CD4-positive, CD25-positive, alpha-beta regulatory T cell (primary cell): ENCODE results near the gene SDK1. TPM values are rescaled to one million over a fixed set of nuclear protein-coding genes. Genes with fewer than 3 reads are reported as not detected.

Experiments used
- ATAC-seq, 2 donors: fragments of 150-1000 bp; cut with Tn5 transposase; one replicate each; pipeline ENCODE4 v1.10.0; 2021; ENCODE audit warnings: low read depth in 2 of 2, moderate number of reproducible peaks in 2 of 2, moderate library complexity in 1 of 2
- DNase-seq, 3 donors: peaks; one replicate each; pipeline versions ENCODE4 v3.0.0 to v3.0.0-alpha.2; 2012 to 2022; ENCODE audit warnings: mixed read lengths in 1 of 3
- H3K27ac ChIP-seq: one replicate; pipeline ENCODE4 v1.7.0; 2013; ENCODE audit warnings: mild to moderate bottlenecking, low read length; ENCODE audit not compliant: insufficient read depth, poor library complexity, severe bottlenecking
- H3K27me3 ChIP-seq: one replicate; pipeline ENCODE4 v1.7.0; 2013; ENCODE audit warnings: low read length; ENCODE audit not compliant: control insufficient read depth, insufficient read depth
- H3K36me3 ChIP-seq: one replicate; pipeline ENCODE4 v1.7.0; 2013; ENCODE audit warnings: mild to moderate bottlenecking, low read length, moderate library complexity; ENCODE audit not compliant: control insufficient read depth, insufficient read depth
- H3K4me1 ChIP-seq: 2 replicates; pipeline ENCODE4 v1.7.0; 2013; ENCODE audit warnings: mild to moderate bottlenecking, low read length; ENCODE audit not compliant: insufficient read depth, control insufficient read depth, poor library complexity, severe bottlenecking
- H3K4me3 ChIP-seq: one replicate; pipeline ENCODE4 v1.7.0; 2013; ENCODE audit warnings: low read depth, mild to moderate bottlenecking, low read length, moderate library complexity
- H3K9me3 ChIP-seq, 2 experiments: 1 replicate in 1 of 2; 2 replicates in 1 of 2; pipeline ENCODE4 v1.7.0; 2013; ENCODE audit warnings: low read length in 2 of 2, mild to moderate bottlenecking in 1 of 2, moderate library complexity in 1 of 2; ENCODE audit not compliant: control insufficient read depth in 2 of 2
- H3K27ac Mint-ChIP-seq, 3 donors: one replicate each; pipeline ENCODE4 v1.8.0; 2020 to 2022; ENCODE audit warnings: mild to moderate bottlenecking in 3 of 3, mixed read lengths in 3 of 3, moderate library complexity in 2 of 3
- H3K27me3 Mint-ChIP-seq: one replicate; pipeline ENCODE4 v1.8.0; 2022; ENCODE audit warnings: mild to moderate bottlenecking, mixed read lengths
- H3K36me3 Mint-ChIP-seq: one replicate; pipeline ENCODE4 v1.8.0; 2020; ENCODE audit warnings: mixed read lengths
- H3K4me1 Mint-ChIP-seq, 4 donors: one replicate each; pipeline ENCODE4 v1.8.0; 2020 to 2022; ENCODE audit warnings: mixed read lengths in 4 of 4, mild to moderate bottlenecking in 1 of 4
- H3K4me3 Mint-ChIP-seq, 4 donors: one replicate each; pipeline ENCODE4 v1.8.0; 2020 to 2022; ENCODE audit warnings: mild to moderate bottlenecking in 4 of 4, mixed read lengths in 4 of 4, moderate library complexity in 3 of 4
- H3K9me3 Mint-ChIP-seq, 7 donors: one replicate each; pipeline ENCODE4 v1.8.0; 2020 to 2022; ENCODE audit warnings: mixed read lengths in 7 of 7, mild to moderate bottlenecking in 3 of 7, moderate library complexity in 2 of 7
- polyA plus RNA-seq, 4 donors: library from polyadenylated mRNA; unstranded; fragments of 300-500 nt; fragmentation: Illumina TruSeq; gene quantifications; one replicate each; pipeline ENCODE4 v1.2.3, GENCODE V29; 2021
- total RNA-seq: library from RNA; stranded (reverse); gene quantifications from one replicate; pipeline ENCODE4 v1.2.3, GENCODE V29; 2022

The SDK1 gene
- total and polyA plus RNA-seq, 5 donors from 2014 or later = 0.47 TPM; not detected in 4

DNA sequence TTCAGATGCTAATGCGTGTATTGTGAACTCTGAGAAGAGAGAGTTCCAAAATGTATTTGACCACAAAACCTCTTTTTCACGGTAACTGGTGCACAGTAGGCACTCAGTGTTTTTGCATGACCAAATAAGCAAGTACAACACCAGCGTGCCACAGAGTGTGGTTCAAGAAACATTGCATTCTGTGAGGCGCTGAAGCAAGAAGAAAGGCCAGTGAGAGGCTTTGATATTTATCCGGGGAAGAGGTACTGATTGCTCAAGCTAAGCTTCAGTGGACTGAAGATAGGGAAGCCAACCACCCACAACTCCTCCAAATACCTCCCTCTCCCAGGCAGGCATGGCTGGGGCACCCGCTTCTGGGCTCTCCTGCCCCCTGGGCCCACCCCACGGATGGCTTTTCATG is 611.2 kb downstream of the SDK1 start:
- no peaks in the 10 kb centered on the region for H3K4me1 ChIP-seq
- no peak overlapping the region for H3K4me3 ChIP-seq
- no peaks in the 10 kb centered on the region for H3K9me3 ChIP-seq
- no peaks in the 10 kb centered on the region for H3K4me1 Mint-ChIP-seq
- no peak overlapping the region for H3K27ac ChIP-seq
- H3K27me3 ChIP-seq = no peaks in the 10 kb centered on the region
- H3K27me3 Mint-ChIP-seq = no peaks in the 10 kb centered on the region
- no peak overlapping the region for H3K4me3 Mint-ChIP-seq
- ATAC-seq (no peak), DNase-seq (no peak)
- no peak overlapping the region for H3K27ac Mint-ChIP-seq
- peaks cover 0 to 2% (median 0%) of the 10 kb centered on the region in 7 donors for H3K9me3 Mint-ChIP-seq
- H3K36me3 Mint-ChIP-seq = no peaks in the 10 kb centered on the region
- H3K36me3 ChIP-seq = no peaks in the 10 kb centered on the region

DNA sequence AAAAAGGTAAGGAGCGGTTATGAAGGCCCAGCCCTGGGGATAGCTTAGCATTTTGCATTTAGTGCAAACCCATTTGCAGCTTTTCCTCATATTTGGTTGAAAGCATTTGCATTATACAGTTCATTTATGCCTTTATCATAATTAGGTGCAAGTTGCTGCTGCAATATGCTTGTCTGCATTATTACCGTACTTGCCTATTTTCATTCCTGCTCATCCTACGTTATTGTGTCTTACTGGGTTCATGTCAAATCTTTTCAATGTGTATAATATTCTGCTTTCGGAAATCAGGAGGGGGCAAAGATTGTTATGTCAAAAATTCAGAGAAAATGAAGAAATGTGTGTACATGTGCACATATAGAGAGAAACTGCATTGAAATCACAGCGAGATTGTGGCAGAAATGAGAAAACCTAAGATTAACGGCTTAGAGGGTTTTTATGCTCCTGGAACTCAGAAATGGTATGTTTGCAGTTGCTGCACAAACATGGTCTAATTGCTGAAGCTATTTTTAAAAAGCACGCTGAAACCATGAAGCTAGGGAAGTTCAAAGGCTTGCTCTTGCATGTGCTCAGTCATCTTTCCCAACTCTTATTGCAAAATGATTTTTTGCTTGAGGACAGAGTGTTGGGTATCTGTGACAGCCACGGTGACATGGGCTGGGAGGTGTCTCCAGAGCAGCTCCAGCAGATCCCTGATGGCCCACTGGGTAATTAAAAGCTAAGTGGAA is 613.2 kb downstream of the SDK1 start:
- ATAC-seq (no peak), DNase-seq (no peak)
- Mint-ChIP-seq H3K27me3 (no peaks in the 10 kb centered on the region), H3K9me3 (no peaks in the 10 kb centered on the region), H3K27ac (no peak overlapping the region), H3K4me3 (no peak overlapping the region), H3K4me1 (peaks cover 0 to 4% (median 0%) of the 10 kb centered on the region in 4 donors), H3K36me3 (no peaks in the 10 kb centered on the region)
- no peaks in the 10 kb centered on the region for H3K36me3 ChIP-seq
- no peaks in the 10 kb centered on the region for H3K4me1 ChIP-seq
- H3K4me3 ChIP-seq = no peak overlapping the region
- no peak overlapping the region for H3K27ac ChIP-seq
- no peaks in the 10 kb centered on the region for H3K27me3 ChIP-seq
- no peaks in the 10 kb centered on the region for H3K9me3 ChIP-seq

DNA sequence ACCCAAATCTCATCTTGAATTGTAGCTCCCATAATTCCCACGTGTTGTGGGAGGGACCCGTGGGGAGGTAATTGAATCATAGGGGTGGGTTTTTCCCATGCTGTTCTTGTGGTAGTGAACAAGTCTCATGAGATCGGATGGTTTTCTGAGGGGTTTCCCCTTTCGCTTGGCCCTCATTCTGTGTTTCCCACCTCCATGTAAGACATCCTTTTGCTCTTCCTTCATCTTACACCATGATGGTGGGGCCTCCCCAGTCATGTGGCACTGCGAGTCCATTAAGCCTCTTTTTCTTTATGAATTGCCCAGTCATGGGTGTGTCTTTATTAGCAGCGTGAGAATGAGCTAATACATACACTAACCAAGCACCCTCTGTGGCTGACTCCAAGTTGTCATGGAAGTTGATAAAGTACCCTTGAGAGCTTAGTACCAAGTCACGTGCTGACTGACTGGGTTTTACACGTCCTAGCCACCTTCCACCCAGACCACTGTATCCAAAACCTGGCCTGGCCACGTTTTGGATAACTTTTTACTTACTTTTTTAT is 614.4 kb downstream of the SDK1 start:
- Histone ChIP-seq H3K4me1 (no peaks in the 10 kb centered on the region), H3K36me3 (no peaks in the 10 kb centered on the region), H3K27ac (no peak overlapping the region), H3K27me3 (no peaks in the 10 kb centered on the region), H3K4me3 (no peak overlapping the region), H3K9me3 (no peaks in the 10 kb centered on the region)
- DNase-seq = no peak
- Mint-ChIP-seq H3K36me3 (no peaks in the 10 kb centered on the region), H3K9me3 (peaks cover 0 to 2% (median 0%) of the 10 kb centered on the region in 7 donors), H3K4me1 (peaks cover 0 to 4% (median 0%) of the 10 kb centered on the region in 4 donors), H3K27me3 (no peaks in the 10 kb centered on the region), H3K27ac (no peak overlapping the region), H3K4me3 (no peak overlapping the region)
- no peak for ATAC-seq

DNA sequence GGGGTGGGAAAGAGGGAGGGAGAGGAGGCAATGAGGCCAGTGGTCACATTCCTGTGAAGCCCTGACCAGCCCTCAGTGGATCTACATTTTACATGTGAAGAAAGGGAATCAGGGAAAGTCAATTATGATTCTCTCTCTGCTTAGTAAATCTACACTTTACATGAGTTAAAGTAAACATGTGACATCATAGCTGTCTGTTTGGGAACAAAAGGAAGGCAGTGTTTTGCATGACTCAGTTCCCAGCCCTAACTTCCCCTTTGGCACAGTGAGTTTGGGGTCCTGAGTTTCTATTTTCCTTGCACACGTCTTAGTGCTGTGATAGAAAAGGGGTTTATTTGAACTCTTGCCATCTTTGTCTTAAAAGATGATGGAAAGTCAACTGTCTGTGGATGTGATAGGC is 615.1 kb downstream of the SDK1 start:
- Histone ChIP-seq H3K36me3 (no peaks in the 10 kb centered on the region), H3K4me1 (no peaks in the 10 kb centered on the region), H3K4me3 (no peak overlapping the region), H3K27me3 (no peaks in the 10 kb centered on the region), H3K27ac (no peak overlapping the region), H3K9me3 (no peaks in the 10 kb centered on the region)
- H3K27ac Mint-ChIP-seq = no peak overlapping the region
- H3K4me1 Mint-ChIP-seq = peaks cover 0 to 4% (median 0%) of the 10 kb centered on the region in 4 donors
- no peaks in the 10 kb centered on the region for H3K36me3 Mint-ChIP-seq
- ATAC-seq (no peak), DNase-seq (no peak)
- peaks cover 0 to 2% (median 0%) of the 10 kb centered on the region in 7 donors for H3K9me3 Mint-ChIP-seq
- no peak overlapping the region for H3K4me3 Mint-ChIP-seq
- H3K27me3 Mint-ChIP-seq = no peaks in the 10 kb centered on the region

DNA sequence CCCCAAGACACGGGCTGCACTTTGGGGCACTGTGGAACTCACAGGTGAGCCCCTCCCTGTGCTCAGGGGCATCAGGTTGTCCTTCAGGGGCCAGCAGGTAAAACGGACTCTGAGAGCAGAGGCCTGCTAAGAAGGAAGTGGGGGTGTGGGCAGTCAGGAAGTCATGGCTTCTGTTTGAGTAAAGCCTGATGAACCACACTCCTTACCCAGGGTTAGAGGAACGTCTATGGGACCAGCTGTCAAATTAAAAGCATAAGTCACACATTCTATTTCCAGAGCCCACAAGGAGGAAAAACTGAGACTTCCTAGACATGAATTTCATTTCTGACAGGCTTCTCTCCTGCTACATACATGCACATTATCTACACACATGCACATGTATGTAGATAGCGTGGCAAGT is 616.4 kb downstream of the SDK1 start:
- H3K27ac Mint-ChIP-seq = no peak overlapping the region

DNA sequence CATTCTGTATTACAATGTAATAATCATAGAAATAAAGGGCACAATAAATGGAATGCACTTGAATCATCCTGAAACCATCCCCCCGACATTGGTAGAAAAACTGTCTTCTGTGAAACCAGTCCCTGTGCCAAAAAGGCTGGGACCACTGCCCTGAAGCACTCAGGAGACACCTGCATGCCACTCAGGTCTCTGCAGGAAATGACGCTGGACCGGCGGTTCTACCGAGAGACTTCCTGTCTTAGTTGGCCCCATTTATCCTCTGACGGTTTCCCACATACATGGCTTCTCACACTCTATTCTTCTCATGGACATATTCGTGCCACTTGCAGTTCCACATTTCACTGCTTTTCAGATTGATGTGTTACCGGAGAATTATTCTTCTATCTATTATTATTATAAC is 617.5 kb downstream of the SDK1 start:
- no peaks in the 10 kb centered on the region for H3K4me1 ChIP-seq
- no peak overlapping the region for H3K27ac ChIP-seq
- H3K27ac Mint-ChIP-seq = no peak overlapping the region
- no peaks in the 10 kb centered on the region for H3K36me3 ChIP-seq
- H3K4me3 Mint-ChIP-seq = no peak overlapping the region
- H3K4me3 ChIP-seq = no peak overlapping the region
- ATAC-seq (no peak), DNase-seq (peak in 1 of 3 donors; percentile 3)
- H3K27me3 ChIP-seq = no peaks in the 10 kb centered on the region
- H3K9me3 Mint-ChIP-seq = peaks cover 0 to 2% (median 0%) of the 10 kb centered on the region in 7 donors
- no peaks in the 10 kb centered on the region for H3K9me3 ChIP-seq
- H3K4me1 Mint-ChIP-seq = peaks cover 0 to 4% (median 0%) of the 10 kb centered on the region in 4 donors
- peaks cover 8% of the 10 kb centered on the region for H3K27me3 Mint-ChIP-seq
- no peaks in the 10 kb centered on the region for H3K36me3 Mint-ChIP-seq

More for the DNA sequence above, 616.4 kb downstream of the SDK1 start:
- no peaks in the 10 kb centered on the region for H3K36me3 Mint-ChIP-seq
- peaks cover 1% of the 10 kb centered on the region for H3K27me3 Mint-ChIP-seq
- Histone ChIP-seq H3K27ac (no peak overlapping the region), H3K4me3 (no peak overlapping the region), H3K36me3 (no peaks in the 10 kb centered on the region), H3K27me3 (no peaks in the 10 kb centered on the region), H3K9me3 (no peaks in the 10 kb centered on the region), H3K4me1 (no peaks in the 10 kb centered on the region)
- H3K4me1 Mint-ChIP-seq = peaks cover 0 to 4% (median 0%) of the 10 kb centered on the region in 4 donors
- ATAC-seq (no peak), DNase-seq (no peak)
- H3K4me3 Mint-ChIP-seq = no peak overlapping the region
- peaks cover 0 to 2% (median 0%) of the 10 kb centered on the region in 7 donors for H3K9me3 Mint-ChIP-seq

DNA sequence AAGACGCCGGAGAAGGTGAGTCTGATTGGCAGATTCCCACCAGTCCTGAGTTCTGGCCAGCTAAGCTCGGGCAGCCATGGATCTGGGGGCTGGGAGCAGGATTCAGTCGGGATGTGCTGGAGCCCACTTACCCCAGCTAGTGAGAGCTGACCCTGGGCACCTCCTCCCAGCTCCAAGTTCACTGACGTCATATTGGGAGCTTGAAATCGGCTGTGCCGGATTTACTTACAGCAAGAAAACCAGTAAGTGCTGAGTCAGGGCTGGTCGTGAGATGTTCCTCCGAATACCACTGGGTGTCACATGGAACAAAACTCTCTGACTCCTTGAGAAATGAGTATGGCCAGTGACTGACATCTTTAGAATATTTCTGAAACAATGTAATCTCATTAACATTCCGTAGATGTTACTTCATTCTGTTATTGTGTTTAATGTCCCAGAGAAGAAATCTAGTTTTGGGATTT is 621.2 kb downstream of the SDK1 start:
- Histone ChIP-seq H3K9me3 (no peaks in the 10 kb centered on the region), H3K4me1 (no peaks in the 10 kb centered on the region), H3K27me3 (no peaks in the 10 kb centered on the region), H3K27ac (no peak overlapping the region), H3K4me3 (no peak overlapping the region), H3K36me3 (no peaks in the 10 kb centered on the region)
- peaks cover 0 to 4% (median 0%) of the 10 kb centered on the region in 4 donors for H3K4me1 Mint-ChIP-seq
- H3K27ac Mint-ChIP-seq = no peak overlapping the region
- DNase-seq (no peak), ATAC-seq (no peak)
- H3K4me3 Mint-ChIP-seq = no peak overlapping the region
- H3K36me3 Mint-ChIP-seq = no peaks in the 10 kb centered on the region
- peaks cover 17% of the 10 kb centered on the region for H3K27me3 Mint-ChIP-seq
- peaks cover 0 to 2% (median 0%) of the 10 kb centered on the region in 7 donors for H3K9me3 Mint-ChIP-seq
